ENCODE data around the gene MEIKIN. TPM values are rescaled to one million over a fixed set of nuclear protein-coding genes. Genes with fewer than 3 reads are reported as not detected.

The MEIKIN gene
- total and polyA plus RNA-seq, 2 of the 8 experiments (the other 6 are each of a cell fraction or from before 2014, with no cell fraction given), result not detected

GRCh38 chr5:131845828-131846227 is 99.6 kb downstream of the MEIKIN start:
- Histone ChIP-seq H2BK15ac (ENCODE audit: low read length) (no peak overlapping the region), H2AFZ (ENCODE audit: low read length) (no peak overlapping the region), H3K27ac (ENCODE audit: low read depth, low read length) (no peak overlapping the region), H3K4ac (replicated peaks; ENCODE audit: insufficient read length, low read depth, low read length) (no peak overlapping the region), H3K9ac (replicated peaks in 1 of 4; ENCODE audit: extremely low read depth in 1 of 4, low read depth in 3 of 4, low read length in 3 of 4) (no peak overlapping the region), H3K27me3 (replicated peaks in 1 of 4; ENCODE audit: control insufficient read depth in 3 of 4, extremely low read depth in 1 of 4, insufficient read depth in 3 of 4, low read length in 3 of 4) (no peaks in the 10 kb centered on the region), H3K4me1 (replicated peaks in 1 of 4; ENCODE audit: control insufficient read depth in 3 of 4, insufficient read depth in 4 of 4, low read length in 3 of 4) (no peaks in the 10 kb centered on the region), H3K18ac (ENCODE audit: extremely low read depth, low read length) (no peak overlapping the region), H2BK120ac (replicated peaks; ENCODE audit: low read depth, low read length) (no peak overlapping the region), H4K5ac (ENCODE audit: insufficient read length, low read depth, low read length) (no peak overlapping the region), H4K8ac (ENCODE audit: extremely low read depth, insufficient read depth, low read length) (no peak overlapping the region), H3K14ac (ENCODE audit: insufficient read length) (no peak overlapping the region), H3K23ac (ENCODE audit: insufficient read length) (no peak overlapping the region), H2BK20ac (ENCODE audit: low read length) (no peak overlapping the region), H4K91ac (replicated peaks; ENCODE audit: insufficient read length, low read length) (no peak overlapping the region), H2BK12ac (ENCODE audit: low read depth, low read length) (no peak overlapping the region), H3K79me1 (ENCODE audit: low read depth, low read length) (no peaks in the 10 kb centered on the region), H3K4me3 (ENCODE audit: extremely low read depth in 1 of 4, insufficient read depth in 2 of 4, low read depth in 3 of 4, low read length in 4 of 4) (no peak overlapping the region), H4K20me1 (replicated peaks in 1 of 2; ENCODE audit: control insufficient read depth in 1 of 2, insufficient read depth in 2 of 2, low read length in 2 of 2) (no peaks in the 10 kb centered on the region), H3K4me2 (ENCODE audit: insufficient read depth in 1 of 2, low read depth in 2 of 2, low read length in 2 of 2) (no peak overlapping the region), H2AK5ac (ENCODE audit: low read depth, low read length) (no peak overlapping the region), H3K79me2 (ENCODE audit: control insufficient read depth in 1 of 2, insufficient read depth in 2 of 2, low read length in 2 of 2) (no peaks in the 10 kb centered on the region), H3K23me2 (ENCODE audit: low read depth, low read length) (no peaks in the 10 kb centered on the region), H2BK5ac (ENCODE audit: low read depth, low read length) (no peak overlapping the region), H3K56ac (replicated peaks; ENCODE audit: insufficient read length, low read depth, low read length) (no peak overlapping the region), H3K9me3 (ENCODE audit: insufficient read depth in 2 of 2, low read depth in 1 of 2, low read length in 1 of 2) (peaks cover 20 to 23% of the 10 kb centered on the region in 2 experiments), H3K36me3 (ENCODE audit: control insufficient read depth in 2 of 4, insufficient read depth in 4 of 4, low read length in 3 of 4) (no peaks in the 10 kb centered on the region)
- DNase-seq (ENCODE audit: low read depth in 1 of 2, low spot score in 2 of 2) (no peak), FAIRE-seq (no peak)
- TF ChIP-seq SUZ12 (IDR thresholded peaks at IDR 0.05; ENCODE audit: low read length) (no peak), RFX5 (IDR thresholded peaks at IDR 0.05; ENCODE audit: borderline replicate concordance, low read depth, low read length) (no peak), CREB1 (IDR thresholded peaks at IDR 0.05) (no peak), CHD1 (IDR thresholded peaks at IDR 0.05; ENCODE audit: low read depth, low read length) (no peak), NANOG (IDR thresholded peaks at IDR 0.05; ENCODE audit: insufficient read depth, low read depth, low read length, poor library complexity, severe bottlenecking) (no peak), USF2 (IDR thresholded peaks at IDR 0.05; ENCODE audit: low read length) (no peak)
- ChIA-PET CTCF (ENCODE audit: partially characterized antibody) (interaction anchor here (2.2 kb wide), 1 partner anchor 159 kb away, joined by 5 read pairs; no protein-coding TSS in a partner anchor), POLR2A (ENCODE audit: partially characterized antibody) (no interaction called here)
